Spleen (tissue), 11 donors: Measurements from ENCODE around the gene PHB1. TPM values are rescaled to one million over a fixed set of nuclear protein-coding genes. Genes with fewer than 3 reads are reported as not detected.
"Not testable (repeated sequence)": the region's sequence is repeated elsewhere in the genome, so short reads cannot be mapped to it uniquely, and the experiment has no call there.

Experiments used
- DNase-seq: peaks from one replicate; pipeline ENCODE4 v3.0.0-alpha.2; 2020
- H3K27ac ChIP-seq, 8 donors: fragments of 200-600 bp; sonication (generic) in 7 of 8; 1 replicate in 4 of 8; 2 replicates in 4 of 8; pipeline versions ENCODE4 v1.5.0 to v1.8.0; 2016 to 2021; ENCODE audit warnings: inconsistent platforms in 4 of 8, mild to moderate bottlenecking in 4 of 8, moderate library complexity in 1 of 8
- H3K27me3 ChIP-seq, 7 donors: fragments of 200-600 bp; sonication (generic) in 6 of 7; replicated peaks in 1 of 7; 1 replicate in 4 of 7; 2 replicates in 3 of 7; pipeline versions ENCODE4 v1.5.0 to v1.8.0; 2016 to 2021; ENCODE audit warnings: inconsistent platforms in 3 of 7, mild to moderate bottlenecking in 1 of 7
- H3K36me3 ChIP-seq, 6 donors: fragments of 200-600 bp; sonication (generic) in 5 of 6; 1 replicate in 4 of 6; 2 replicates in 2 of 6; pipeline versions ENCODE4 v1.5.0 to v1.8.0; 2016 to 2021; ENCODE audit warnings: inconsistent platforms in 2 of 6
- H3K4me1 ChIP-seq, 6 donors: fragments of 200-600 bp; sonication (generic) in 5 of 6; 1 replicate in 3 of 6; 2 replicates in 3 of 6; pipeline versions ENCODE4 v1.5.0 to v1.8.0; 2016 to 2021; ENCODE audit warnings: inconsistent platforms in 3 of 6
- H3K4me3 ChIP-seq, 8 donors: fragments of 200-600 bp; sonication (generic) in 7 of 8; 1 replicate in 4 of 8; 2 replicates in 4 of 8; pipeline versions ENCODE4 v1.5.0 to v1.8.0; 2016 to 2021; ENCODE audit warnings: inconsistent platforms in 4 of 8, mild to moderate bottlenecking in 4 of 8, moderate library complexity in 2 of 8
- H3K9me3 ChIP-seq, 8 donors: fragments of 200-600 bp; sonication (generic) in 7 of 8; 1 replicate in 4 of 8; 2 replicates in 4 of 8; pipeline versions ENCODE4 v1.5.0 to v1.8.0; 2016 to 2021; ENCODE audit warnings: inconsistent platforms in 4 of 8
- CTCF ChIP-seq, 11 experiments: fragments of 200-600 bp in 7 of 11; fragments of 450-650 bp in 4 of 11; sonication (generic) in 4 of 11; IDR thresholded peaks in 8 of 11; conservative IDR thresholded peaks in 3 of 11; 1 replicate in 7 of 11; 2 replicates in 4 of 11; pipeline versions ENCODE4 v1.4.0 to v1.8.0; 2016 to 2021; ENCODE audit warnings: antibody characterized with exemption in 11 of 11, inconsistent platforms in 4 of 11, mild to moderate bottlenecking in 1 of 11
- POLR2A ChIP-seq, 3 donors: fragments of 450-650 bp; IDR thresholded peaks; one replicate each; pipeline ENCODE4 v1.5.1; 2017; ENCODE audit warnings: antibody characterized with exemption in 3 of 3, mild to moderate bottlenecking in 1 of 3
- POLR2AphosphoS5 ChIP-seq, 3 donors: sonication (generic); formaldehyde crosslinking; IDR thresholded peaks; one replicate each; pipeline ENCODE4 v1.5.1; 2017; ENCODE audit warnings: antibody characterized with exemption in 3 of 3
- WGBS, 5 donors: extraction: QIAGEN DNeasy Blood & Tissue Kit in 3 of 5; methylation state at CpG; one replicate each; pipeline versions ENCODE4 v1.1.5 to v1.1.7; 2013 to 2018; 5-methylcytosine and 5-hydroxymethylcytosine counted together
- intact Hi-C: fragments of 100-400 bp; cut with DNase I; formaldehyde crosslinking; loops from one replicate; pipeline ENCODE4 v1.15.0; 2023; ENCODE audit warnings: low total_unique reads
- polyA plus RNA-seq, 3 donors: library from polyadenylated mRNA; stranded (reverse); fragments of 200-250 nt; gene quantifications; one replicate each; pipeline ENCODE4 v1.2.1, GENCODE V29; 2013
- total RNA-seq, 7 donors: library from RNA; depleted of rRNA in 3 of 7; stranded (reverse); fragments of >200 nt in 3 of 7; fragmentation: NEBNext Ultra II Directional in 4 of 7; extraction: Animal tissue kit (Norgen Biotek cat#: 25700) in 4 of 7; gene quantifications; one replicate each; pipeline versions ENCODE4 v1.1.0 to v1.2.1, GENCODE V29; 2016 to 2021
- donor health status: healthy with polysubstance abuse.
- donor health status: DM: no; HTN: no; CAD: no; lungs with moderate emphysema.
- donor health status: DM: no; HTN: no; CAD: no.
- donor health status: Bipolar disorder and iron deficiency.
- donor health status: healthy.
- donor health status: DM: no; HTN: no; CAD: no.
- donor health status: DM: yes; HTN: yes; CAD: no.

The PHB1 gene
- total and polyA plus RNA-seq, 10 donors: 49.4 to 109 (median 71.4) TPM

- intact Hi-C loops: no loop called here
- Histone ChIP-seq H3K4me1 (no peaks in the 10 kb centered on the region), H3K27me3 (peaks cover 0 to 15% (median 0%) of the 10 kb centered on the region in 7 donors), H3K4me3 (no peak overlapping the region), H3K36me3 (no peaks in the 10 kb centered on the region), H3K27ac (no peak overlapping the region), H3K9me3 (peaks cover 7 to 18% (median 16%) of the 10 kb centered on the region in 8 donors)
- TF ChIP-seq POLR2A (IDR thresholded peaks at IDR 0.05): no peak
- TF ChIP-seq POLR2AphosphoS5 (IDR thresholded peaks at IDR 0.05): no peak
- no peak for TF ChIP-seq CTCF (IDR thresholded peaks at IDR 0.05 in 8 of 11, conservative IDR thresholded peaks at IDR 0.05 in 3 of 11)
- no peak for DNase-seq
Observed at GRCh38 chr17:49425004-49425286, 10.3 kb upstream of the PHB1 start.

GRCh38 chr17:49424276-49425003 is 9.8 kb upstream of the PHB1 start:
- WGBS, 5 donors: 81 to 89% (median 87%) methylated on average over 15 to 16 of the region's 16 CpGs
- H3K4me3 ChIP-seq, DNase-seq, intact Hi-C loops, H3K27ac ChIP-seq, H3K36me3 ChIP-seq, H3K4me1 ChIP-seq: not testable (repeated sequence)
- Histone ChIP-seq H3K27me3 (peaks cover 0 to 15% (median 0%) of the 10 kb centered on the region in 7 donors), H3K9me3 (peaks cover 7 to 18% (median 16%) of the 10 kb centered on the region in 8 donors)

GRCh38 chr17:49422714-49423113 is 8.0 kb upstream of the PHB1 start:
- Histone ChIP-seq H3K4me1 (no peaks in the 10 kb centered on the region), H3K27ac (no peak overlapping the region), H3K9me3 (peaks cover 7 to 18% (median 16%) of the 10 kb centered on the region in 8 donors), H3K4me3 (no peak overlapping the region), H3K27me3 (no peaks in the 10 kb centered on the region), H3K36me3 (no peaks in the 10 kb centered on the region)
- intact Hi-C loops: no loop called here
- 48 to 81% (median 59%) methylated on average over 1 of the region's 1 CpG for WGBS, 5 donors
- TF ChIP-seq CTCF (IDR thresholded peaks at IDR 0.05 in 8 of 11, conservative IDR thresholded peaks at IDR 0.05 in 3 of 11): no peak
- TF ChIP-seq POLR2AphosphoS5 (IDR thresholded peaks at IDR 0.05): no peak
- TF ChIP-seq POLR2A (IDR thresholded peaks at IDR 0.05): no peak
- no peak for DNase-seq

GRCh38 chr17:49419761-49420160 is 5.1 kb upstream of the PHB1 start:
- 83 to 94% (median 90%) methylated on average over 21 to 23 of the region's 23 CpGs for whole genome bisulfite sequencing, 5 donors
- H3K36me3 ChIP-seq, H3K27ac ChIP-seq, DNase-seq, H3K27me3 ChIP-seq, intact Hi-C loops, H3K4me3 ChIP-seq: not testable (repeated sequence)
- peaks cover 7 to 18% (median 16%) of the 10 kb centered on the region in 8 donors for H3K9me3 ChIP-seq
- peaks cover 0 to 12% (median 9%) of the 10 kb centered on the region in 6 donors for H3K4me1 ChIP-seq

- H3K27ac ChIP-seq, DNase-seq, H3K4me3 ChIP-seq, H3K27me3 ChIP-seq, intact Hi-C loops, H3K36me3 ChIP-seq: not testable (repeated sequence)
- 88 to 91% (median 89%) methylated on average over 23 to 32 of the region's 32 CpGs for WGBS, 5 donors
- Histone ChIP-seq H3K9me3 (peaks cover 7 to 18% (median 16%) of the 10 kb centered on the region in 8 donors), H3K4me1 (peaks cover under 1 to 19% (median 13%) of the 10 kb centered on the region in 6 donors)
Observed at GRCh38 chr17:49418754-49419740, 4.4 kb upstream of the PHB1 start.
